Esophagus muscularis mucosa (tissue), 3 donors: ENCODE results near the gene VPS52.
"Not testable (repeated sequence)": the region's sequence is repeated elsewhere in the genome, so short reads cannot be mapped to it uniquely, and the experiment has no call there.

Source experiments
- POLR2AphosphoS5 ChIP-seq, 2 donors: sonication (generic); formaldehyde crosslinking; IDR thresholded peaks; one replicate each; pipeline ENCODE4 v1.6.1; 2017; ENCODE audit warnings: antibody characterized with exemption in 2 of 2
- TF ChIP-seq, protein P1 (sequence below), 3 experiments: fragments of 200-600 bp in 2 of 3; fragments of 450-650 bp in 1 of 3; sonication (generic) in 2 of 3; IDR thresholded peaks; one replicate each; pipeline ENCODE4 v1.5.1; 2017 to 2019; ENCODE audit warnings: antibody characterized with exemption in 3 of 3, mild to moderate bottlenecking in 2 of 3, moderate library complexity in 1 of 3

GRCh38 chr6:33226503-33227120 lies 45.1 kb downstream of the VPS52 start:
- not testable (repeated sequence) for TF ChIP-seq POLR2AphosphoS5 (IDR thresholded peaks at IDR 0.05)
- TF ChIP-seq, protein P1, sequence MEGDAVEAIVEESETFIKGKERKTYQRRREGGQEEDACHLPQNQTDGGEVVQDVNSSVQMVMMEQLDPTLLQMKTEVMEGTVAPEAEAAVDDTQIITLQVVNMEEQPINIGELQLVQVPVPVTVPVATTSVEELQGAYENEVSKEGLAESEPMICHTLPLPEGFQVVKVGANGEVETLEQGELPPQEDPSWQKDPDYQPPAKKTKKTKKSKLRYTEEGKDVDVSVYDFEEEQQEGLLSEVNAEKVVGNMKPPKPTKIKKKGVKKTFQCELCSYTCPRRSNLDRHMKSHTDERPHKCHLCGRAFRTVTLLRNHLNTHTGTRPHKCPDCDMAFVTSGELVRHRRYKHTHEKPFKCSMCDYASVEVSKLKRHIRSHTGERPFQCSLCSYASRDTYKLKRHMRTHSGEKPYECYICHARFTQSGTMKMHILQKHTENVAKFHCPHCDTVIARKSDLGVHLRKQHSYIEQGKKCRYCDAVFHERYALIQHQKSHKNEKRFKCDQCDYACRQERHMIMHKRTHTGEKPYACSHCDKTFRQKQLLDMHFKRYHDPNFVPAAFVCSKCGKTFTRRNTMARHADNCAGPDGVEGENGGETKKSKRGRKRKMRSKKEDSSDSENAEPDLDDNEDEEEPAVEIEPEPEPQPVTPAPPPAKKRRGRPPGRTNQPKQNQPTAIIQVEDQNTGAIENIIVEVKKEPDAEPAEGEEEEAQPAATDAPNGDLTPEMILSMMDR (IDR thresholded peaks at IDR 0.05) = not testable (repeated sequence)
